Gastroesophageal sphincter (tissue), 4 donors: ENCODE measurements around the gene GPANK1. TPM values are rescaled to one million over a fixed set of nuclear protein-coding genes. Genes with fewer than 3 reads are reported as not detected.
A peak's percentile ranks its signal among the peaks of the same experiment; 100 is the strongest.

Experiments used
- ATAC-seq: fragments of 150-250 bp; one replicate; pipeline ENCODE4 v1.9.1; 2016; ENCODE audit warnings: mild to moderate bottlenecking, moderate library complexity
- H3K27ac ChIP-seq, 4 donors: fragments of 200-600 bp; sonication (generic) in 3 of 4; 1 replicate in 3 of 4; 2 replicates in 1 of 4; pipeline ENCODE4 v1.5.1; 2016 to 2019
- H3K27me3 ChIP-seq: fragments of 200-600 bp; sonication (generic); one replicate; pipeline ENCODE4 v1.5.1; 2019
- H3K36me3 ChIP-seq, 2 donors: fragments of 200-600 bp; sonication (generic); one replicate each; pipeline ENCODE4 v1.5.1; 2019; ENCODE audit warnings: control low read depth in 1 of 2
- H3K4me1 ChIP-seq, 3 donors: fragments of 200-600 bp; sonication (generic); 1 replicate in 2 of 3; 2 replicates in 1 of 3; pipeline ENCODE4 v1.5.1; 2016 to 2019; ENCODE audit warnings: control low read depth in 2 of 3
- H3K4me3 ChIP-seq, 2 donors: fragments of 200-600 bp; sonication (generic); one replicate each; pipeline ENCODE4 v1.5.1; 2019; ENCODE audit warnings: mild to moderate bottlenecking in 1 of 2, moderate library complexity in 1 of 2
- H3K9me3 ChIP-seq, 3 donors: fragments of 200-600 bp; sonication (generic); one replicate each; pipeline ENCODE4 v1.5.1; 2017 to 2019; ENCODE audit warnings: control low read depth in 2 of 3
- CTCF ChIP-seq, 4 experiments: fragments of 200-600 bp in 2 of 4; fragments of 450-650 bp in 2 of 4; sonication (generic) in 1 of 4; IDR thresholded peaks; one replicate each; pipeline ENCODE4 v1.5.1; 2017 to 2019; ENCODE audit warnings: antibody characterized with exemption in 4 of 4, mild to moderate bottlenecking in 2 of 4, moderate library complexity in 2 of 4
- EP300 ChIP-seq: sonication (generic); formaldehyde crosslinking; IDR thresholded peaks from one replicate; pipeline ENCODE4 v1.6.1; 2017; ENCODE audit warnings: antibody characterized with exemption, mild to moderate bottlenecking
- POLR2A ChIP-seq, 2 donors: fragments of 450-650 bp; IDR thresholded peaks; one replicate each; pipeline ENCODE4 v1.6.1; 2017; ENCODE audit warnings: antibody characterized with exemption in 2 of 2, mild to moderate bottlenecking in 2 of 2, moderate library complexity in 1 of 2
- POLR2AphosphoS5 ChIP-seq: sonication (generic); formaldehyde crosslinking; IDR thresholded peaks from one replicate; pipeline ENCODE4 v1.6.1; 2017; ENCODE audit warnings: antibody characterized with exemption
- WGBS, 2 donors: methylation state at CpG; one replicate each; pipeline ENCODE4 v1.1.5; 2018; ENCODE audit warnings: low coverage in 1 of 2; 5-methylcytosine and 5-hydroxymethylcytosine counted together
- total RNA-seq, 4 donors: library from RNA; depleted of rRNA; stranded (reverse); fragments of >200 nt; gene quantifications; one replicate each; pipeline ENCODE4 v1.1.0, GENCODE V29; 2016

The GPANK1 gene
- total RNA-seq, 4 donors from 2014 or later, result 17.1 to 22.3 (median 17.9) TPM

GRCh38 chr6:31700740-31701401 lies 36.1 kb upstream of the GPANK1 start:
- no peaks in the 10 kb centered on the region for H3K9me3 ChIP-seq
- WGBS, 2 donors, result 80 to 84% methylated on average over 3 to 5 of the region's 5 CpGs
- no peak for ATAC-seq
- no peak overlapping the region for H3K4me3 ChIP-seq
- peak overlapping the region in 1 of 4 donors; percentile 97 for H3K27ac ChIP-seq
- H3K4me1 ChIP-seq, result peaks cover 6 to 37% (median 19%) of the 10 kb centered on the region in 3 donors
- no peaks in the 10 kb centered on the region for H3K27me3 ChIP-seq
- TF ChIP-seq POLR2AphosphoS5 (no peak), EP300 (no peak), POLR2A (IDR thresholded peaks at IDR 0.05) (no peak), CTCF (IDR thresholded peaks at IDR 0.05) (no peak)
- peaks cover 0 to 46% of the 10 kb centered on the region in 2 donors for H3K36me3 ChIP-seq

GRCh38 chr6:31697555-31697954 lies 32.8 kb upstream of the GPANK1 start:
- TF ChIP-seq POLR2A (IDR thresholded peaks at IDR 0.05), result no peak
- TF ChIP-seq EP300, result no peak
- no peak for TF ChIP-seq POLR2AphosphoS5
- TF ChIP-seq CTCF (IDR thresholded peaks at IDR 0.05), result no peak
- H3K4me1 ChIP-seq, result peaks cover 6 to 30% (median 15%) of the 10 kb centered on the region in 3 donors
- no peak overlapping the region for H3K4me3 ChIP-seq
- ATAC-seq, result no peak
- H3K36me3 ChIP-seq, result peaks cover 0 to 79% of the 10 kb centered on the region in 2 donors
- H3K9me3 ChIP-seq, result no peaks in the 10 kb centered on the region
- WGBS, 2 donors, result 20 to 29% methylated on average over 1 to 3 of the region's 3 CpGs
- no peaks in the 10 kb centered on the region for H3K27me3 ChIP-seq
- H3K27ac ChIP-seq, result no peak overlapping the region

GRCh38 chr6:31693535-31693934 lies 28.7 kb upstream of the GPANK1 start:
- no peaks in the 10 kb centered on the region for H3K27me3 ChIP-seq
- 71 to 83% methylated on average over 1 to 2 of the region's 6 CpGs for WGBS, 2 donors
- no peak overlapping the region for H3K27ac ChIP-seq
- H3K9me3 ChIP-seq, result no peaks in the 10 kb centered on the region
- TF ChIP-seq POLR2A (IDR thresholded peaks at IDR 0.05), result no peak
- TF ChIP-seq POLR2AphosphoS5, result no peak
- TF ChIP-seq EP300, result no peak
- TF ChIP-seq CTCF (IDR thresholded peaks at IDR 0.05), result no peak
- H3K4me3 ChIP-seq, result no peak overlapping the region
- peaks cover 0 to 99% of the 10 kb centered on the region in 2 donors for H3K36me3 ChIP-seq
- no peaks in the 10 kb centered on the region for H3K4me1 ChIP-seq
- no peak for ATAC-seq

GRCh38 chr6:31692886-31693285 lies 28.1 kb upstream of the GPANK1 start:
- Histone ChIP-seq H3K36me3 (peaks cover 0 to 100% of the 10 kb centered on the region in 2 donors), H3K4me1 (no peaks in the 10 kb centered on the region), H3K27ac (no peak overlapping the region), H3K9me3 (no peaks in the 10 kb centered on the region), H3K4me3 (no peak overlapping the region), H3K27me3 (no peaks in the 10 kb centered on the region)
- ATAC-seq, result no peak
- TF ChIP-seq CTCF (IDR thresholded peaks at IDR 0.05) (no peak), EP300 (no peak), POLR2A (IDR thresholded peaks at IDR 0.05) (no peak), POLR2AphosphoS5 (no peak)
- 51 to 80% methylated on average over 1 to 2 of the region's 9 CpGs for WGBS, 2 donors

- Histone ChIP-seq H3K4me1 (no peaks in the 10 kb centered on the region), H3K36me3 (peaks cover 0 to 100% of the 10 kb centered on the region in 2 donors)
Observed at GRCh38 chr6:31692353-31692752, 27.6 kb upstream of the GPANK1 start.

More at GRCh38 chr6:31692353-31692752, 27.6 kb upstream of the GPANK1 start:
- TF ChIP-seq EP300 (no peak), POLR2AphosphoS5 (no peak), POLR2A (IDR thresholded peaks at IDR 0.05) (no peak), CTCF (IDR thresholded peaks at IDR 0.05) (no peak)
- H3K9me3 ChIP-seq, result no peaks in the 10 kb centered on the region
- WGBS, 2 donors, result 70 to 80% methylated on average over 2 of the region's 4 CpGs
- H3K4me3 ChIP-seq, result no peak overlapping the region
- ATAC-seq, result no peak
- H3K27me3 ChIP-seq, result no peaks in the 10 kb centered on the region
- H3K27ac ChIP-seq, result no peak overlapping the region
